ENCODE data around the gene ARPC5L.
"Not testable (repeated sequence)": the region's sequence is repeated elsewhere in the genome, so short reads cannot be mapped to it uniquely, and the experiment has no call there.

The ARPC5L gene

GRCh38 chr9:124841075-124841821, 20.7 kb upstream of the ARPC5L start:
- DNase-seq, result no peak

DNA sequence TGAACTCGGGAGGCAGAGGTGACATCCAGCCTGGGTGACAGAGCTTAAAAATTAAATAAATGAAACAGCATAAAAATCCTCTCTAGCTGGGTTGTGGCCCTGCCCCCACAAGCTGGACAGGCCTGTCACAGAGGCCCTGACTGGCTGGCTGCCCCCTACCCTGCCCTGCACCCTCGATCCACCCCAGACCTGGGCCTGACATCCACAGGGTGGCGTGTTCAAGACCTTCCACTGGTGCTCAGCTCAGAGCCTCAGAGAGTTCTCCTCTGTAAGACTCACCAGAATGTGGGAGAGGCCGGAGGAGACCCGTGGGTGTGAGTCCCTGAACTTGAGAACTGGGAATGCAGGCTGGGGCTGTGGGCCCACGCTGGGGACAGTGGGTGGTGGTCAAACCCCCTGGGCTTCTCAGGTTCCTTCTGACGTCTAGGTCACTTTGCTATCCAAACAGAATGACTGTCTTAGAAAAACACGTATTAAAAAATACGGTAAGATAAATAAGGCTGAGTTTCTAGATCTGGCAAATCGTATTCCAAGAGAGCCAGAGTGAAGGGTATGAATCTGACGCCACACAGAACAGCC, 18.4 kb upstream of the ARPC5L start:
- DNase-seq, result no peak

GRCh38 chr9:124844291-124844690, 17.6 kb upstream of the ARPC5L start:
- DNase-seq, result no peak

DNA sequence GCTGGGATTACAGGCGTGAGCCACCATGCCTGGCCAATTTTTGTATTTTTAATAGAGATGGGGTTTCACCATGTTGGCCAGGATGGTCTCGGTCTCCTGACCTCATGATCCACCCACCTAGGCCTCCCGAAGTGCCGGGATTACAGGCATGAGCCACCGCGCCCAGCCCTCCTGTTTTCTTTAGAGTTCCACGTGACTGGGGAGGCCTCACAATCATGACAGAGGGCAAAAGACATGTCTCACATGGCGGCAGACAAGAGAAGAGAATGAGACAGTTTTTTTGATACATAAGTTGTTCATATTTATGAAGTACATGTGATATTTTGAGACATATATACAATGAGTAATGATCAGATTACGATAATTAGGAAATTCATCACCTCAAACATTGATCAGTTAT, 15.5 kb upstream of the ARPC5L start:
- DNase-seq, result not testable (repeated sequence)

DNA sequence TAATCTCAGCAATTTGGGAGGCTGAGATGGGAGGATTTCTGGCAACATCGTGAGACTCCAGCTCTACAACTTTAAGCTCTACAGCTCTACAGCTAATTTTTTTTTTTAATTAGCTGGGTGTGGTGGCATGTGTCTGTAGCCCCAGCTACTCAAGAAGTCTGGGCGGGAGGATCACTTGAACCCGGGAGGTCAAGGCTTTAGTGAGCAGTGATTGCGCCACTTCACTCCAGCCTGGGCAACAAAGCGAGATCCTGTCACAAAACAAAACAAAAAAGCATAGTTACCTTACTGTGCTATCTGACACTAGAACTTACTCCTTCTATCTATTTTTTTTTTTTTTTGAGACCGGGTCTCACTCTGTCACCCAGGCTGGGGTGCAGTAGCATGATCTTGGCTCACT, 15.0 kb upstream of the ARPC5L start:
- DNase-seq, result no peak

DNA sequence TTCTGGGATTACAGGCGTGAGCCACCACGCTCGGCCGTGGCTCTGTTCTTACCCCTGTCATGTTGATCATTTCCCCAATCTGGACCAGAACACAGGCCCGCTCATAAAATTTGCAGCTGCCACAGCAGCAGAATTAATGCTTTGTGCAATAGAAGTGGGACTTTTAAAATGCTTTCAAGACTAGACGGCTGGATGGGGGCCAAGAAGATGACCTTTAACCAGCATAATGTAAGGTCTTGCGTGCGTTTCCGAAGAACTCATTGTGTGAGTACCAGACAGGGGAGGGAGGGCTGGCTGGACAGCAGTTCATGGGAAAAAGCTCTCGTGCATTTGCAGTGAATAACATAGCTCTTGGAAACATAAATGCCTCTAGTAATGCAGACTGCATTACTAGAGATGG, 12.1 kb upstream of the ARPC5L start:
- no peak for DNase-seq

GRCh38 chr9:124852121-124852828, 9.7 kb upstream of the ARPC5L start:
- no peak for DNase-seq

- DNase-seq, result peak; percentile 66
Measured at GRCh38 chr9:124852829-124853531, 8.9 kb upstream of the ARPC5L start, which contains the start of gene WDR38. WDR38 (plus strand) TSS chr9:124853460; CDS start chr9:124853532, 72 bp downstream.

DNA sequence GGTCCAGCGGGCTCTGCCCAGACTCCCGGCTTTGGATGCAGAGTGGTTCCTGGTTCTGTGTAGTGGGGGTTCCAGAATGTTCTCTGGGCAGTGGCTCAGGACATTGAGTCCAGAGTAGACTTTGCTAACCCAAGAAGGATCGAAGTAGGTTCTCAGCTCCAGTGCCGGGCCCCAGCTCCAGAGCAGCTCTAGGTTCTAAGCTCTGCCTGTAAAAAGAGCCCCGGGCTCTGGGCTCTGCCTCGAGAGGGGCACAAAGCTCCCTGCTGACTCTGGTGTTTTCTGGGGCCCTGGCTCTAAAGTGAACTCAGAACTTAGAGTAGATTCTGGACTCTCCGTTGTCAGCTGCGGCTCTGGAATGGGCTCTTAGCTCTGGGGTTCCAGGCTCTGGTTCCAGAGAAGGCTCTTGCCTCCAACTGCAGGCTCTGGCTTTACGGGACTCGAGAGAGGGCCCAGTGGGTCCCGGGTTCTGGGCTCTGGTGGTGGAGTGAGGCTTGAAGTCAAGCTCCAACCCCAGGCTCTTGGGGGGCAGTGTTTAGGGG, 8.3 kb upstream of the ARPC5L start:
- no peak for DNase-seq

- no peak for DNase-seq
Measured at GRCh38 chr9:124854161-124854560, 7.8 kb upstream of the ARPC5L start.

- DNase-seq, result no peak
Measured at GRCh38 chr9:124854822-124855221, 7.1 kb upstream of the ARPC5L start.

- no peak for DNase-seq
Measured at GRCh38 chr9:124855566-124855943, 6.4 kb upstream of the ARPC5L start.

DNA sequence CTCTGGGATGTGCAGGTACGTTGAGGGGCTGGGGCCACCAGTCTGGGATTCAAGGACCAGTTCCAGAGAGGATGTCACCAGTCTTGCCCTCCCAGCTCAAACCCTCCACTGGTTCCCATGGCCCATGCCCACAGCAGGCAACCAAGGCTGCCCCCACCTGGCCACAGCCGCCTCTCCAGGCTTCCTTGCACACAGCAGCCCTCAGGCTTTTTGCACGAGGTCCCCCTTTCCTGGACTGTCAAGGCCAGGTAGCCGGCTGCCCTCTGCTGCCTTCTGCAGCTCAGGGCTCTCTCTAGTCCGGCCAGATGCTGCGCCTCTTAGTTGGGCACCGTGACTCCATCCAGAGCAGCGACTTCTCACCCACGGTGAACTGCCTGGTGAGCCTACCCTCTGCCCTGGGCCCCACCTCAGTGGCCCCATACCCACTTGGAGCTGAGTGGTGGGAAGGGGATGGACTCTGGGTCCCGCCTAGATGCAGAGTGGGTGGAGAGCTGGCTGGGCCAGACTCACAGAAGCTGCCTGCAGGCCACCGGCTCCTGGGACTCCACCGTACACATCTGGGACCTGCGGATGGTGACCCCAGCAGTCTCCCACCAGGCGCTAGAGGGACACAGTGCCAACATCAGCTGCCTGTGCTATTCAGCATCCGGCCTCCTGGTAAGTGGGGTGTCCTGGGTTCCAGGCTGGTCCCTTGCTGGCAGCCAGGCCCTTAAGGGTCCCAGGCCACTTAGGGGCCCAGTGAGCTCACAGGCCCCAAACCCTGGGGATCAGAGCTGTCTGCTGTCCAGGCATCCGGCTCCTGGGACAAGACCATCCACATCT, 5.8 kb upstream of the ARPC5L start:
- DNase-seq, result peak; percentile 39

- no peak for DNase-seq
Measured at GRCh38 chr9:124857533-124858162, 4.3 kb upstream of the ARPC5L start.

DNA sequence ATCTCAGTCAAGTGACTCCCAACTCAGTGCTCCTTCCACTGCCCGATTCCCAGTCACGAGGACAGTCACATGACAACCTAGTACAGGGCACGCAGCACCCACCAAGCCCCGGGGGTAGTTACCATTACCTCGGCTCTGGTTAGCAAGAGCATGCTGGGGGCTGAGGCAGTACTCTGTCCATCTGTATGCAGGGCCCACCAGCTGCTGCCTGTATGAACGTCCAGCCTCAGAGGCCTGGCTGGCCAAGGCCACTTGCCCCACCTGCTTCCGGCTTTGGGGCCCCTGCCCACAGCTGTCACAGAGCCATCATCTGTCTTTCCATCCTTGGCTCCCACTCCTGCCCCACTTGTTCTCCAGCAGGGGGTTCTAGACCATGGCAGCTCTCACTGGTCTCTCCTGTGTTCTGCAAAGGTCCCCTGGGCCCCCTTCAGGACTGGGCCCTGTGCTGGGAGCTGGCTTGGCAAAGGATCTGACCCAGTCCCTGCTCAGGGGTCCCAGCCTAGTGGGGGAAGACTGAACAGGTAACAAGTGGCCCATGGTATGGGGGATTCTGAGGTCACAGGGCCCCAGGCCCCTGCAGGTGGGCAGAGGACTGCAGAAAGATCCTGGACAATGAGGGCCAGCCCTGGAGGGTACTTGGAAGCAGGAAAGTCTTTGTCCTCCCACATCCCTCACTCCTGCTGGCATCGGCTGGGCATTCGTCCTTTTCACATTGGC, 3.4 kb upstream of the ARPC5L start:
- DNase-seq, result no peak

DNA sequence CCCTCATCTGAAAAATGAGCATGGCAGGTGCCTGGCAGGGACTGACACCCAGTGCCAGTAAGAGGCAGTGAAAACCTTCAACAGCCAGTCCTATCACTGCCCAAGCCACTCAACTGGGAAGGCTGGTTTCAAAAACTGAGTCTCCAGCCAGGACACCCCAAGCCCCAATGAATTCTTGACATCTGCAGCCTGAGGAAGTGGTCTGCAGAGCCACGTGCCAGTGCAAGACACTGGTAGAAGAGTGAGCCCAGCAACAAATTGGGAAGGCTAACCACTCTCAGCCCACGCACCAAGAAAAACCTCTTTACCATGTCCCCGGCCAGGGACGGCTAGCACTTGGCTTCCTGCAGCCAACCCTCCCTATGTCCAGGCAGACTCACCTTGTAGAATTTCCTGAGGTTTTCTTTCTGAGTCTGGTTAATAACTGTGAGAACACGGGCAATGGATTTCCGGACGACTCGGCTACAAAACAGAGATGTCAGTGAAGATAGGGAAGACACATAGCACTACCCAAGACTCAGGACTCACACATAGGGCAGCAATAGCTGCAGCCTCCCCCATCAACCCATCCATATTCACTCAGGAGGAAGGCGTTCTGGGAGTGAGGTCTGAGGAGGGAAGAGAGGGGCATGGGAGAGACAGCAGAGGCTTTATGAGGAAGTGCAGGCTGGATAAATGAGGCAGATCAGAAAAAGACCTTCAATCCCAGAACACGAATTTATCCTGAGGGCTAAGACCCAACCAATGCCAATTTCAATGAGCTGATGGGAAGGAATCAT, 1.9 kb upstream of the ARPC5L start:
- no peak for DNase-seq

DNA sequence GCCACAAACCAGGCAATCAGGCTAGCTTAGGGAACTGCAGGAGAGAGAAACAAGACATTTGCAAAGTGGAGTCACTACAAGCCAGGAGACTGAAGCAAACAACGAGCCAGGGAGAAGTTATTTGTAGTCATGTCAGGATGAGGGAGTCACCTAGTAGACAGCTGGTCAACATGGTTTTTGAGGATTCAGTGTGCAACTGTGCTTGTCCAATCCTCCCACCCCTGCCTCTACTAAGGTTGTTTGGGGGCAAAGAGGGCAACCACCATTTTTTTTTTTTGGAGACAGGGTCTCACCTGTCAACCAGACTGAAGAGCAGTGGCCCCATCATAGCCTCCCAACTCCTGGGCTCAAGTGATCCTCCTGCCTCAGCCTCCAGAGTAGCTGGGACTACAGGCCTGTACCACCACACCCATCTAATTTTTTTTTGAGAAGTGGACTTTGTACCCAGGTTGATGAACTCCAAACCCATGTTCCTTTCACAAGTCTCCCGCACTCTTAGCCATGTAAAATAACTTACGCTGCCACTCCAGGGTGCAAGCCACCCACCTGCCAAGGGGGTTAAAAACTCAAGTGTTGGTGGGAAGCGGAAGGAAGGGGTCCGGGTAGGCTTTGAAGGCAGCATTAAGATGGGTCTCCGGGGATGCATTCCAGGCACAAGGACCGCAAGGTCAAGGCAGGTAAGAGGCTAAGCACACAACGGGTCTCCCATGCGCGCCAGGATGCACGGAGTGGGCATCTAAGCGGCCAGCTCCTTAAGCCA, 1.2 kb upstream of the ARPC5L start:
- no peak for DNase-seq

DNA sequence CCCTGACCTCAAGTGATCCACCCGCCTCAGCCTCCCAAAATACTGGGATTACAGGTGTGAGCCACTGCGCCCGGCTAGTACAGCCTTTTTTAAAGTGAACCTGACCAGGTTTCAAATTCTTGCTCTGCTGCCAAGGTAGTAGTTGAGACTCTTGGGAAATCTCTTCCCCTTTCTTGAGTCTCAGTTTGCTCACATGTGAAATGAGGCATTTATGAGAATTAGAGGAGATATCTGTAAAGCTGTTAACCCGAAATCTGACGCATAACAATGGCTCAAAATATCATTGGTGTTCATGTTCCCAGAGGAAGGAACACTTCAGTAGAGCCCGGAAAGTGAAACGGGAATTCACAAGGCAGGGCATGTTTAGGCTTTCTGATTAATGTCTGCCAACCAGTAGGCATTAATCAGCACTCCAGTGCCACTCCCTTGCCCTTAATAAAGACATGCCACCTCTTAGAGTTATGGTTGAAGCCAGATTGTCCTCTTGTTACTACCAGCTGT, 1.5 kb downstream of the ARPC5L start:
- no peak for DNase-seq

All from stimulated activated CD4-positive, alpha-beta T cell treated with anti-CD3 and anti-CD28 coated beads, Interleukin-1b, Interleukin-23, amount 100 ng/mL, for 48 hours (primary cell).